CD14-positive monocyte (primary cell): ENCODE results near the gene SPG7. TPM values are rescaled to one million over a fixed set of nuclear protein-coding genes. Genes with fewer than 3 reads are reported as not detected.

ENCODE experiments used
- DNase-seq, 3 donors: peaks; one replicate each; pipeline ENCODE4 v3.0.0-alpha.2; 2011 to 2022
- H2AFZ ChIP-seq: 2 replicates; pipeline ENCODE4 v1.6.0; 2012; ENCODE audit warnings: mild to moderate bottlenecking, low read depth, low read length, inconsistent platforms; ENCODE audit not compliant: insufficient read depth, poor library complexity, severe bottlenecking
- H3K27ac ChIP-seq, 2 donors: 1 replicate in 1 of 2; 2 replicates in 1 of 2; pipeline ENCODE4 v1.5.1; 2012 to 2013; ENCODE audit warnings: low read length in 2 of 2, control low read depth in 1 of 2, inconsistent platforms in 1 of 2, low read depth in 1 of 2, mild to moderate bottlenecking in 1 of 2
- H3K27me3 ChIP-seq, 2 donors: one replicate each; pipeline versions ENCODE4 v1.6.0 to v1.6.1; 2011 to 2013; ENCODE audit warnings: low read length in 2 of 2; ENCODE audit not compliant: control insufficient read depth in 2 of 2, insufficient read depth in 2 of 2
- H3K36me3 ChIP-seq, 2 donors: replicated peaks in 1 of 2; 1 replicate in 1 of 2; 2 replicates in 1 of 2; pipeline versions ENCODE4 v1.5.1 to v1.6.1; 2012 to 2013; ENCODE audit warnings: low read length in 2 of 2, control low read depth in 1 of 2, inconsistent platforms in 1 of 2, mild to moderate bottlenecking in 1 of 2; ENCODE audit not compliant: insufficient read depth in 2 of 2, control insufficient read depth in 1 of 2
- H3K4me1 ChIP-seq, 2 donors: 1 replicate in 1 of 2; 2 replicates in 1 of 2; pipeline versions ENCODE4 v1.5.1 to v1.6.1; 2012 to 2013; ENCODE audit warnings: low read length in 2 of 2, control low read depth in 1 of 2, inconsistent platforms in 1 of 2, mild to moderate bottlenecking in 1 of 2, moderate library complexity in 1 of 2; ENCODE audit not compliant: insufficient read depth in 2 of 2, control insufficient read depth in 1 of 2
- H3K4me2 ChIP-seq: replicated peaks from 2 replicates; pipeline ENCODE3; 2012; ENCODE audit warnings: low read length, moderate library complexity, mild to moderate bottlenecking; ENCODE audit not compliant: poor library complexity, severe bottlenecking; ENCODE audit errors: extremely low read depth
- H3K4me3 ChIP-seq, 3 experiments: fragments of 200-600 bp in 1 of 3; sonication (generic) in 1 of 3; replicated peaks in 1 of 3; 1 replicate in 2 of 3; 2 replicates in 1 of 3; pipeline ENCODE4 v1.5.1; 2011 to 2013; ENCODE audit warnings: low read length in 3 of 3, mild to moderate bottlenecking in 3 of 3, control low read depth in 2 of 3, low read depth in 2 of 3, inconsistent platforms in 1 of 3, moderate library complexity in 1 of 3
- H3K79me2 ChIP-seq: 2 replicates; pipeline ENCODE4 v1.6.0; 2012; ENCODE audit warnings: mild to moderate bottlenecking, control low read depth, inconsistent platforms, low read length, moderate library complexity; ENCODE audit not compliant: insufficient read depth
- H3K9ac ChIP-seq: 2 replicates; pipeline ENCODE4 v1.6.0; 2017; ENCODE audit warnings: low read length, mild to moderate bottlenecking; ENCODE audit not compliant: insufficient read depth, poor library complexity, severe bottlenecking
- H3K9me3 ChIP-seq, 2 donors: replicated peaks in 1 of 2; 1 replicate in 1 of 2; 2 replicates in 1 of 2; pipeline versions ENCODE4 v1.5.1 to v1.6.1; 2012 to 2013; ENCODE audit warnings: low read length in 2 of 2, control low read depth in 1 of 2; ENCODE audit not compliant: control insufficient read depth in 1 of 2, insufficient read depth in 1 of 2
- H4K20me1 ChIP-seq: 2 replicates; pipeline ENCODE4 v1.6.0; 2012; ENCODE audit warnings: mild to moderate bottlenecking, low read length, control low read depth, moderate library complexity; ENCODE audit not compliant: insufficient read depth
- H3K27ac Mint-ChIP-seq, 7 donors: one replicate each; pipeline ENCODE4 v1.8.0; 2020; ENCODE audit warnings: mild to moderate bottlenecking in 7 of 7, mixed read lengths in 7 of 7, moderate library complexity in 6 of 7, inconsistent platforms in 2 of 7
- H3K27me3 Mint-ChIP-seq, 3 donors: one replicate each; pipeline ENCODE4 v1.8.0; 2021 to 2022; ENCODE audit warnings: low read depth in 3 of 3, mild to moderate bottlenecking in 3 of 3, mixed read lengths in 3 of 3, moderate library complexity in 3 of 3, inconsistent platforms in 1 of 3
- H3K36me3 Mint-ChIP-seq, 2 donors: one replicate each; pipeline ENCODE4 v1.8.0; 2020; ENCODE audit warnings: mixed read lengths in 2 of 2, inconsistent platforms in 1 of 2, mild to moderate bottlenecking in 1 of 2
- H3K4me1 Mint-ChIP-seq: one replicate; pipeline ENCODE4 v1.8.0; 2020; ENCODE audit warnings: mild to moderate bottlenecking, mixed read lengths
- H3K4me3 Mint-ChIP-seq, 2 donors: one replicate each; pipeline ENCODE4 v1.8.0; 2020; ENCODE audit warnings: mild to moderate bottlenecking in 2 of 2, mixed read lengths in 2 of 2, moderate library complexity in 1 of 2
- H3K9me3 Mint-ChIP-seq, 7 donors: one replicate each; pipeline ENCODE4 v1.8.0; 2020 to 2022; ENCODE audit warnings: mixed read lengths in 7 of 7, mild to moderate bottlenecking in 6 of 7, moderate library complexity in 6 of 7, inconsistent platforms in 2 of 7
- CTCF ChIP-seq: fragments of 200-600 bp; IDR thresholded peaks from one replicate; pipeline ENCODE4 v1.8.0; 2022; ENCODE audit warnings: antibody characterized with exemption, mild to moderate bottlenecking
- WGBS: methylation state at CpG from one replicate; pipeline ENCODE4 v1.1.5; 2013; ENCODE audit warnings: missing lambda C conversion rate; ENCODE audit not compliant: insufficient coverage; 5-methylcytosine and 5-hydroxymethylcytosine counted together
- intact Hi-C, 2 donors: fragments of 100-400 bp; cut with micrococcal nuclease; formaldehyde crosslinking; loops; one replicate each; pipeline versions ENCODE4 v1.15.0 to v1.15.1; 2023
- polyA plus RNA-seq, 3 donors: library from polyadenylated mRNA; depleted of rRNA in 1 of 3; unstranded in 2 of 3; stranded (reverse) in 1 of 3; fragments of 300-500 nt in 2 of 3; fragments of >200 nt in 1 of 3; fragmentation: Illumina TruSeq in 2 of 3; gene quantifications; 1 replicate in 2 of 3; 2 replicates in 1 of 3; pipeline ENCODE4 v1.2.3, GENCODE V29; 2012 to 2021

Gene SPG7
- polyA plus RNA-seq, 3 donors, result 30.3 to 120 (median 34.4) TPM

DNA sequence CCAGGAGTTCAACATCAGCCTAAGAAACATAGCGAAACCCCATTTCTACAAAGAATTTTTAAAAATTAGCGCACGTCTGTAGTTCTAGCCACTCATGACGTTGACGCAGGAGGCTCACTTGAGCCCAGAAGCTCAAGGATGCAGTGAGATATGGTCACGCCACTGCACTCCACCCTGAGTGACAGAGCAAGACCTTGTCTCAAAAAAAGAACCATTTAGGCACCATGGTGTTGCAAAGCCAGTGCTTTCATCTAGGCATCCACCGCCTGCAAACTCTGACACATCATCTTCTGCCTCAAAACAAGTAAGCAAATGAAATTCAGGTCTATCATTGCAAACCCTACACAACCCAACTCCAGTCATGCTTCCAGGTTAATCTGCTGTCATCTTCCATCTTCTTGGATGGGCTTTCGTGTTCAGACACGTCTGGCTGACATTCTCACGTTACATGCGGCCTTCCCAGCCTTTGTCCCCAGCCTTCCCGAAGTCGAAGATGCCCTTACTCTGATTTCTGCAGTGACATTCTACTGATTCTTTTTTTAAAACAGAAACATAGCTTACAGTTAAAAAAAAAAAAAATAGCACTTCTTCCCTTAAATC is 26.7 kb upstream of the SPG7 start:
- Histone ChIP-seq H3K36me3 (peaks cover 0 to 2% of the 10 kb centered on the region in 2 donors), H3K27ac (no peak overlapping the region), H3K4me1 (peaks cover 67 to 90% of the 10 kb centered on the region in 2 donors), H3K27me3 (no peaks in the 10 kb centered on the region), H3K4me3 (no peak overlapping the region), H3K4me2 (no peak overlapping the region), H2AFZ (no peak overlapping the region), H3K9ac (no peak overlapping the region), H4K20me1 (peaks cover 100% of the 10 kb centered on the region), H3K9me3 (no peaks in the 10 kb centered on the region), H3K79me2 (peaks cover 100% of the 10 kb centered on the region)
- peak overlapping the region in 2 of 7 donors; percentile 10 to 67 for H3K27ac Mint-ChIP-seq
- WGBS, result 94% methylated on average over 13 of the region's 13 CpGs
- peaks cover 90% of the 10 kb centered on the region for H3K4me1 Mint-ChIP-seq
- H3K4me3 Mint-ChIP-seq, result no peak overlapping the region
- H3K9me3 Mint-ChIP-seq, result peaks cover 0 to 2% (median 0%) of the 10 kb centered on the region in 7 donors
- no peak for TF ChIP-seq CTCF
- H3K27me3 Mint-ChIP-seq, result peaks cover 0 to 3% (median 0%) of the 10 kb centered on the region in 3 donors
- no peak for DNase-seq
- H3K36me3 Mint-ChIP-seq, result peaks cover 35 to 38% of the 10 kb centered on the region in 2 donors
- intact Hi-C loops, result no loop called here

GRCh38 chr16:89482150-89482816 is 25.9 kb upstream of the SPG7 start:
- Mint-ChIP-seq H3K4me3 (no peak overlapping the region), H3K27me3 (peaks cover 0 to 3% (median 0%) of the 10 kb centered on the region in 3 donors), H3K27ac (peak overlapping the region; percentile 65 to 82 (median 69)), H3K9me3 (peaks cover 0 to 2% (median 0%) of the 10 kb centered on the region in 7 donors), H3K4me1 (peaks cover 88% of the 10 kb centered on the region), H3K36me3 (peaks cover 39 to 43% of the 10 kb centered on the region in 2 donors)
- intact Hi-C loops, result no loop called here
- no peak for TF ChIP-seq CTCF
- Histone ChIP-seq H4K20me1 (peaks cover 100% of the 10 kb centered on the region), H3K27ac (peak overlapping the region in 1 of 2 donors; percentile 15), H3K79me2 (peaks cover 100% of the 10 kb centered on the region), H3K9me3 (no peaks in the 10 kb centered on the region), H3K4me3 (no peak overlapping the region), H3K4me2 (peak overlapping the region; percentile 25), H3K9ac (no peak overlapping the region), H3K27me3 (no peaks in the 10 kb centered on the region), H3K4me1 (peaks cover 67 to 90% of the 10 kb centered on the region in 2 donors), H2AFZ (no peak overlapping the region), H3K36me3 (peaks cover 0 to 4% of the 10 kb centered on the region in 2 donors)
- WGBS, result 70% methylated on average over 12 of the region's 14 CpGs
- peak in 2 of 3 donors; percentile 16 to 37 for DNase-seq
